SK-N-SH treated with all-trans-retinoic acid at 6 μM for 48 hours (cell line): ENCODE results near the gene TBCK.

ENCODE experiments used
- BACH2 ChIP-seq: fragments of 250-450 bp; sonication (Bioruptor Pico); IDR thresholded peaks from 2 replicates; pipeline ENCODE4 v1.9.0; 2021; ENCODE audit warnings: mild to moderate bottlenecking, borderline replicate concordance
- OSR1 ChIP-seq: fragments of 250-450 bp; sonication (Bioruptor Pico); IDR thresholded peaks from 2 replicates; pipeline ENCODE4 v1.8.0; 2022; ENCODE audit warnings: moderate library complexity, mild to moderate bottlenecking, inconsistent platforms
- TCF4 ChIP-seq: fragments of 250-450 bp; sonication (Bioruptor Pico); IDR thresholded peaks from 2 replicates; pipeline ENCODE4 v1.8.0; 2021; ENCODE audit warnings: mild to moderate bottlenecking, moderate library complexity, borderline replicate concordance
- ZFP30 ChIP-seq: fragments of 450-650 bp; formaldehyde crosslinking; IDR thresholded peaks from 2 replicates; pipeline ENCODE4 v1.5.0; 2022; ENCODE audit warnings: mild to moderate bottlenecking, moderate library complexity
- TF ChIP-seq, protein P1 (sequence below): fragments of 250-450 bp; sonication (Bioruptor Pico); IDR thresholded peaks from 2 replicates; pipeline ENCODE4 v1.5.1; 2020; ENCODE audit warnings: low read depth, mild to moderate bottlenecking, moderate library complexity
- TF ChIP-seq, protein P2 (sequence below): fragments of 250-450 bp; sonication (Bioruptor Pico); IDR thresholded peaks from 2 replicates; pipeline ENCODE4 v1.8.0; 2020; ENCODE audit warnings: mild to moderate bottlenecking, moderate library complexity, borderline replicate concordance

DNA sequence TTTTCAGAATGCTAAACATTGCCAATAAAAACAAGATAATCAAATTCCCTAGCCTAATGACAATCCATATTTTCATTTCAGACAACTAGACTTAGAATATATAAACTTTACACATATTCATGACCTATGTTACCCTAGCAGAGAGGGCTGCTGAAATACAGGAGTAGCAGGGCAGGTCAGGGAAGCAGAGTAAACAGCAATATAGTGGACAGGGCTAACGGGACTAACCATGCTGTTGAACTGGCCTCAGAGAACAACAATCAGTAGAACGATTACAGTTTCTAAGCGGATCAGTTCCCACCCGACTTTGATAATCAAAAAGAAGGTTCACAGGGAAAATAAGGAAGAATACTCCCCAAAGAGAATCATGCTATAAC, 14.0 kb downstream of the TBCK start:
- TF ChIP-seq, protein P1, sequence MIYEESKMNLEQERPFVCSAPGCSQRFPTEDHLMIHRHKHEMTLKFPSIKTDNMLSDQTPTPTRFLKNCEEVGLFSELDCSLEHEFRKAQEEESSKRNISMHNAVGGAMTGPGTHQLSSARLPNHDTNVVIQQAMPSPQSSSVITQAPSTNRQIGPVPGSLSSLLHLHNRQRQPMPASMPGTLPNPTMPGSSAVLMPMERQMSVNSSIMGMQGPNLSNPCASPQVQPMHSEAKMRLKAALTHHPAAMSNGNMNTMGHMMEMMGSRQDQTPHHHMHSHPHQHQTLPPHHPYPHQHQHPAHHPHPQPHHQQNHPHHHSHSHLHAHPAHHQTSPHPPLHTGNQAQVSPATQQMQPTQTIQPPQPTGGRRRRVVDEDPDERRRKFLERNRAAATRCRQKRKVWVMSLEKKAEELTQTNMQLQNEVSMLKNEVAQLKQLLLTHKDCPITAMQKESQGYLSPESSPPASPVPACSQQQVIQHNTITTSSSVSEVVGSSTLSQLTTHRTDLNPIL, result no peak
- TF ChIP-seq, protein P2, sequence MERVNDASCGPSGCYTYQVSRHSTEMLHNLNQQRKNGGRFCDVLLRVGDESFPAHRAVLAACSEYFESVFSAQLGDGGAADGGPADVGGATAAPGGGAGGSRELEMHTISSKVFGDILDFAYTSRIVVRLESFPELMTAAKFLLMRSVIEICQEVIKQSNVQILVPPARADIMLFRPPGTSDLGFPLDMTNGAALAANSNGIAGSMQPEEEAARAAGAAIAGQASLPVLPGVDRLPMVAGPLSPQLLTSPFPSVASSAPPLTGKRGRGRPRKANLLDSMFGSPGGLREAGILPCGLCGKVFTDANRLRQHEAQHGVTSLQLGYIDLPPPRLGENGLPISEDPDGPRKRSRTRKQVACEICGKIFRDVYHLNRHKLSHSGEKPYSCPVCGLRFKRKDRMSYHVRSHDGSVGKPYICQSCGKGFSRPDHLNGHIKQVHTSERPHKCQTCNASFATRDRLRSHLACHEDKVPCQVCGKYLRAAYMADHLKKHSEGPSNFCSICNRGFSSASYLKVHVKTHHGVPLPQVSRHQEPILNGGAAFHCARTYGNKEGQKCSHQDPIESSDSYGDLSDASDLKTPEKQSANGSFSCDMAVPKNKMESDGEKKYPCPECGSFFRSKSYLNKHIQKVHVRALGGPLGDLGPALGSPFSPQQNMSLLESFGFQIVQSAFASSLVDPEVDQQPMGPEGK, result no peak
- TF ChIP-seq BACH2 (CRISPR knock-in tag), result no peak
- TF ChIP-seq ZFP30 (CRISPR knock-in tag), result no peak
- no peak for TF ChIP-seq OSR1 (CRISPR knock-in tag)
- no peak for TF ChIP-seq TCF4 (CRISPR knock-in tag)
